Measurements from ENCODE around the gene C16orf78.

The C16orf78 gene, protein sequence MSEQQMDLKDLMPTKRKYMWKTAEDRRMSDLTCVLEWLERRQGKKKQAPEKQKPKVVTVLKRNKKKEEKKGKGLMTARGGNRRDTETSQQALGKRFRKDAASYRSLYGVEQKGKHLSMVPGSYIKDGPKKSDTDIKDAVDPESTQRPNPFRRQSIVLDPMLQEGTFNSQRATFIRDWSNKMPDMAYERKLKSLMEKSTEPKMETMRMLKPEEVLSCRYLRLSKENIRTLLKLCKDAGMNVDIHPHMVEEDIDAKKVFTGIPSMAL

DNA sequence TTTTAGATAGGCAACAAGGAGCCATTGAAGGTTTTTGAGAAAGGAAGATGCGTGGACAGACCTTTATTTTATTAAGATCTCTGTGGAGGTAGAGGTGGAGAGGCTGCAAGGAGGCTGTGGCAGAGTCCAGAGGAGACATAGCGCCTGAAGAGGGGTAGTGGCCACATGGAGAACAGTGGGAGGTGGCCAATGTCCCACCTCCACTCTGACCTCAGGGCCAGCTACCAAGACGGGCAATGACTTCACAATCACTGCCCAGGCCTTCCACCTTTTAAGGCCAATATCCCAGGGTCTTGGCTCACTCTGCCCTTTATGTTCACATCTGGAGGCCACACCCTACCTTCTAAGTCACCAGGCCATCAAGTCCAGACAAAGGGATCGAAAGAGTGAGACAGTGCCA lies at the start of gene C16orf78:
Gene C16orf78, plus strand, starts transcription at position 301 of the 400 bp plus-strand sequence. CDS start 136 bp downstream, outside the sequence.
- DNase-seq (ENCODE audit: low read depth): no peak

DNA sequence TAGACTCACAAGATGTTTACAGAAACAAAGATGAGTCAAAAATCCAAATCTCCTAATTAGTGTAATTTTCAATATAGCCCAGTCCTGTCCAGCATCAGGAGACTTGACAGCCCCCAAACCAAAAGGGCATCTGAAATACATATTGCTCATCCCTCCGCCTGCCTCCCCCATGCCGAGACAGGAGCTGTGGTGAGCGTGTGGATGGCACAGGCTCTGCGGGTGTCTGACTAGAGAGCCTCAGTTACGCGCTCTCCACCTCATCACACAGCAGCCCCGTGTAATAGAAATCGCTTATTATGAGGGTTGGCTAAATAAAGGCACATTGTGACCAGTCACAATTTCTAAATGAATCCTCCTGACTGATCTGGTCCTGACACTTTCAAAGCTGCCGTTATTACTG lies 48.9 kb upstream of the C16orf78 start:
- DNase-seq (ENCODE audit: low read depth): no peak

DNA sequence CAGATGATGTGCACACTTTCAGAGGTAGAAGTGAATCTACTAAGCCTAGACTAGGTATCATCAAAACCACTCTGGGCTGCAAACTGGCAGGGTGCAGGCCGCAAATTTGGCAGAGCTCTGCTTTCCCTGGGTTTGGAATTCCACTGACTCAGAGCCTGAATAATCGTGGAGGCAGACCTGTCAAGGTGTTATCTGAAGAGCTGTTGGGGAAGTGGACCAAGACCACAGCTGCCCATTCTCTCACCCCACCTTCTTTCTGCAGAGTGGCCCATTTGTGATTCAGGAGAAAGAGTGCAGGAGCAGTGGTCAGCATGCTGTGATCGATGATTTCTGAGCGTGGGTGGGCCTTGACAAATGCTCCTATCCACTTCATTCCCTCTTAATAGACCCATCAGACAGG lies 46.1 kb upstream of the C16orf78 start:
- DNase-seq (ENCODE audit: low read depth): no peak

DNA sequence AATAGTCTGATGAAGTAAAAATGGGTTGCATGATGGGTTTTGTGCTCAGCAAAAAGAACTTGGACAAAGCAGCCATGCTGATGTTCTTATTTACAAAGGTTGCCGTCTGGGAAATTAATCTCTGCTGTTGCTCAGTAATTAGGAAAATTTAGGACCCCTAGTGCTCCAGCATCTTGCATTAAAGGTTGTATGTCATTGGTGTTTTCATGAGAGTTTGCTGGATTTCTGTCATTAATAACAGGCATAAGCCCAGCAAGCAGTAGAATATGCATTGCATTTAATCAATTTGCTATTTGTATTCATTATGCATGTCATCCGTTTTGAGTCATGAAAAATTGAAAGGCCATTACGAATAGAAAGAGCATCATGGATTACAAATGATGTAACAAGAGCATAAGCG lies 45.3 kb upstream of the C16orf78 start:
- no peak for DNase-seq (ENCODE audit: low read depth)

DNA sequence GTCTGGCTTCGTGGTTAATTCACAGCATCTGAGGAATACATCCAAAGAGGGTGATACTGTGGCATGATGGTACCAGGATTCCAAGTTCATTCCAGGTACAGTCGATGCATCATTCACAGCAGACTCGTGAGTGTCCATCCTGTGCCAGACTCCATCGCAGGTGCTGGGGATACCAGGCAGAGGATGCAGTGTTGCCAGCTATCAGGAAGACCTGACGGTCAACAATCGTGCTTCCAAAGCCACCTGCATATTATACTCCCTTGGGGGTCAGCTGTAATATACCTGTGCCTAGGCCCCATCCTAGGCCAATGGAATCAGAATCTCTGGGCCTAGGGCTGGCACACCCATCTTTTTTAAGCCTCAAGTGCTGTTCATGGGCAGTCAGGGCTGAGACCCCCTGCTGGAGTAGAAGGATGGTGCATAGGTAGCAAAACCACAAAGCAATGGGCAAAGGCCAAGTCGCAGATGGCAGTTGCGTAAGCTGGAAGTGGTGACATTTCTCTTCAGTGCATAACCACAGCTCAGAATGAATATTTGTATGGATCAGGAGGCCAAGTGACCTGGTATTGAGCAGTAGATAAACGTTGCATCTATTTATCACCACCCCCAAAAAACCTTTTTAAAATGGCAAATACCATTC lies 42.9 kb upstream of the C16orf78 start:
- no peak for DNase-seq (ENCODE audit: low read depth)

DNA sequence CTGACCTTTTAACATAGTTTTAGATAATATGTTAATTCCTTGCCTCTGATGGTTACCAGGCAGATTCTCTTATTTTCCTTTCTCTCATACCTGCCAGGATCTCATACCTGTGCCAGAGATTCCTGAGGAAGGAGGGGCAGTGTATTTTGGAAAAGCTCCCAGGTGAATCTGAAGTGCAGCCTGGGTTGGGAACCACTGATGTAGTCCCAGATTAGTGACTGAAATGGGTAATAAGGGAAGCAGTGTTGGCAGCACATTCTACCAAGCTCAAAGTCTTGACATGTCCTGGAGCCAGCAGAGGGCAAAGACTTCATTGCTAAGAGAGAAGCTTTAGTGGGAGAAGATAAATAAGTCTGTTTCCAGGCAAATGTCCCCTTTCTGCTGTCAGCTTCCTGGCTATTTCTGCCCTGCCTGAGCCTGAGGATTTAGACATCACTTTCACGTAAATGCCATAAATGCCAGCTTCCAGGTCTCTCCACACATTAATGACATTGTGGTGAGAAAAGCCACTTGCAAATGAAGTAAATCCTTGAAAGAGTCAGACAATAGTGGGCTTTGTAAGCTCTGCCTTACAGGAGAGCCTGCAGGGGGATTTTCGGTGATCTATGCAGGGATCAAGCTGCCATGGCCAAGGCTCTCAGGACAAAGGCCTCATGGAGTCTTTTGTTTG lies 40.9 kb upstream of the C16orf78 start:
- no peak for DNase-seq (ENCODE audit: low read depth)

DNA sequence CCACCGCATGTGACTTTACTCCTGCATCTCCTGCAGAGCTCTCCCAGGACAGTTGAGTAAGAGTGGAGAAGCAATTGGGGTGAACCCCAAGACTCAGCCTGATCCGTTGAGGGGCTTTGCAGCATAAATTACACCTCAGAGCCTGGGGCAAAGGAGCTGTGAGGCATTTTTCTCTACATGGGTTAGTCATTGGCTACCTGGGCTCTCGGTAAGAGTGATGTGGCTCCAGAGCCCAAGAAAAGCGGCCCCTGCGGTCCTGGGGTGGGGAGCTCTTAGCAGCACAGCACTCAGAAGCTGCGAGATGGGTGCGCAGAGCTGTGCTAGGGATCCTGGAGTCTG lies 40.4 kb upstream of the C16orf78 start:
- no peak for DNase-seq (ENCODE audit: low read depth)

DNA sequence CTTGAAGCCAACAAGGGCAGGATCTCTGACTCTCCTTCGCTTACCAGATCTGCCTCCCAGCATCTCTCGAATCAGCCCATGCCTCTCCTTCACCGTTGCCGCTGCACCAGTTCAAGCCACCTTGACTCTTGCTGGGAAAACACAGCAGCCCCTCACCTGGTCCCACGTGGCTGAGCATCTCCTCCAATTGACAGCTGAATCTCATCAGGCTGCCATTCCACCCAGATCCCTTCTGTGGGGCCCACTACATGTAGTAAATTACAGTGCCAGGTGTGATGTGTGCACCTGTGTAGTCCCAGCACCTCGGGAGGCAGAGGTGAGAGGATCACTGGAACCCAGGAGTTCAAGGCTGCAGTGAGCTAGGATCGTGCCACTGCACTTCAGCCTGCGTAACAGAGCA lies 37.8 kb upstream of the C16orf78 start:
- no peak for DNase-seq (ENCODE audit: low read depth)

DNA sequence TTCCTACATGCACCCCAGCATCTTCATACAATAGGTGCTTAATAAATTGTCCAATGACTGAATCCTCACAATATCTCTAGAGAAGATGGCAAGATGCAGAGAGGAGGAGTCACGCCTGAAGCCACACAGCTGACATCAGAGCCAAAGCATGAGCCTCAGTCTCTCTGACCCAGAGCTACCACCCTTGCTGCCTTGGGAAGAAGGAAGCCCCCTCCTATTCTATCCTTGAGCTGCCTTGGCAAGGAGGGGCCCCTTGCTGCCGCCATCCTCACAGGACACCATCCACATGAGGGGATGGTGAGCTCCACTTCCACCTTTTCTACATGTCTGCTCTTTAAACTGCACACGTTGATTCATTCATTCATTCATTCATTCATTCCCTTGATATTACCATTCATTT lies 37.0 kb upstream of the C16orf78 start:
- no peak for DNase-seq (ENCODE audit: low read depth)

DNA sequence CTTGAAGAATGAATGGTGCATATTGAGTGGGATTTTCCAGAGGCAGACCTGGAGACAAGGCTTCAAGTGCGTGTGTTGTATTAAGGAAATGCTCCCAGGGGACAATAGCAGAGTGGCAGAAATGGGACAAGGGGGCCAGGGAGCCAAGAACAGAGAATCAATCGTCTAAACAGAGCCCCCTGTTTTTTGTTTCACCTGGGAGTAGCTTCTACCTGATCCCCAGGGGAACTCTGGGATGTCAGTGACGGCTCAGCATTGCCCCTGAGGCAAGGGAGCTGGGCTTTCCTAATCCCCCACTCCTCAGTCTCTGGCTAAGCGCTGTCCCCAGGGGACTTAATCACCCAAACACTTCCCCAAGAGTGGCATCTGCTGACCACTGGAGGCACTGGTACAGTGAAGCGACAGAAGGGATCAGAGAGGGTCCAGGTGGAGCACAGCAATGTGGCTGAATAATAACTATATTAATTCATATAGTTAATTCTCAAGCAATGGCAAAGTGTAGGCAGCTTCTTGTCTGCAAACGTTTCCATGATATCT lies 35.7 kb upstream of the C16orf78 start:
- no peak for DNase-seq (ENCODE audit: low read depth)

DNA sequence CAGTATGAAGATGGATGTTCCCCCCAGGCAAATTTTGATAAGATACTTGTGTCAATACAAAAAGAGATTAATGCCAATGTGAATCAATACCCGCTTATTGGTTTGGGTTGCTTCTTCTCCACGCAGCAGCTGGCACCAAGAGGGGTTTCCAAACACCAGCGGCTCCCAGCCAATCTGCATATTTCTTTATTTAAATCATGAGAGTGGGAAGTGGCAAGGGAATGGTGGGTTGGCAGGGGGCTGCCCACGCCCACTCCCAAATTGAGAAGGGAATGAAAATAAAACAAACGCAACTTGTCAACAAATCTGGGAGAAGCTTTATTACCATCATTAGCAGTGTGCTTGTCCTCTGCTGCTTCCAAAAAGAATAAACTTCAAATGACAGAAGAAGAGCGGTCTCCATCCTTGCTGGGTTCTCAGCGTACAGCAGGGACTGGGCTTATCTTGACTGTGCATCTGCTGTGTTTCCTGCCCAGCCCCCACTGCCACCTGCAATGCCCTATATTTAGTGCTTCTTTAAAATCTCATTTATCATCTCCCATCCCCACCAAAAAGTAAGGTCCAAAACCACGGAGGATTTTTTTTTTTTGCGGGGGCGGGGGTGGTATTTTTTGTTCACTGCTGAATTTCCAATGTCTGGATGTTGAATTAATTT lies 34.9 kb upstream of the C16orf78 start:
- no peak for DNase-seq (ENCODE audit: low read depth)

DNA sequence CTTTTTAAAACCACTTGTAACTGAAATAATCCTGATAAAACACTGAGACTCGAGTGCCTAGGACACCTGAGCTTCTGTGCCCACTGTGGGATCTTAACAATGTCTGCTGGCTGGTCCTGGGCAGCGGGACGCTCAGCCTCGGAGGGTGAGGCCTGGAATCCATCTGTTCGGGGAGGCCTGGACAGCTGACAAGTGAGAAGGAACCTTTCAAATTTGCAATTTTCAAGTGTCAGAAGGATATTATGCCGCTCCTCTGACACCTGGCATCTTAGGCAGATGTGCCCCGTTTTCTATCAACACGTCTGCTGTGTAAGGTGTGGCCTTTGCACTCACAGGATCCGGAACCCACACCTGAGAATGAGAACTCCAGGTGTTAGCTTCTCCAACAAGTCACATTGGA lies 33.1 kb upstream of the C16orf78 start:
- no peak for DNase-seq (ENCODE audit: low read depth)

DNA sequence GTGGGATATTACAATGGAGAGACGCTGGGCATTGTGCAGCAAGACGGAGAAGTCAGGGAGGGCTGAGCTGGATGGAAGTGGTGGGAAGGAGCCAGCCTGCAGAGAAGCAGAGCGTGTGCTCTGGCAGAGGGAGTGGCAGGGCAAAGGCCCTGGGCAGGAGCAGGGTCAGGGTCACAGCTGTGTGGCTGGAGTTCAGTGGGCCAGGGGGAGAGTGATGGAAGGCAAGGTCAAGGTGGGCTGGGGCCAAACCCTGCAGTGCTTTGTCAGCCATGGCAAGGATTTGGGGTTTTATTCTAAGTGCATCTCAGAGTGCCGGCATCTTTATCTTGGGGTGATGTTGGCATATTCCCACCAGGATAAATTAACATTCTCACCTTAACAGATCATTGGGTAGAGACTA lies 31.9 kb upstream of the C16orf78 start:
- DNase-seq (ENCODE audit: low read depth): no peak

DNA sequence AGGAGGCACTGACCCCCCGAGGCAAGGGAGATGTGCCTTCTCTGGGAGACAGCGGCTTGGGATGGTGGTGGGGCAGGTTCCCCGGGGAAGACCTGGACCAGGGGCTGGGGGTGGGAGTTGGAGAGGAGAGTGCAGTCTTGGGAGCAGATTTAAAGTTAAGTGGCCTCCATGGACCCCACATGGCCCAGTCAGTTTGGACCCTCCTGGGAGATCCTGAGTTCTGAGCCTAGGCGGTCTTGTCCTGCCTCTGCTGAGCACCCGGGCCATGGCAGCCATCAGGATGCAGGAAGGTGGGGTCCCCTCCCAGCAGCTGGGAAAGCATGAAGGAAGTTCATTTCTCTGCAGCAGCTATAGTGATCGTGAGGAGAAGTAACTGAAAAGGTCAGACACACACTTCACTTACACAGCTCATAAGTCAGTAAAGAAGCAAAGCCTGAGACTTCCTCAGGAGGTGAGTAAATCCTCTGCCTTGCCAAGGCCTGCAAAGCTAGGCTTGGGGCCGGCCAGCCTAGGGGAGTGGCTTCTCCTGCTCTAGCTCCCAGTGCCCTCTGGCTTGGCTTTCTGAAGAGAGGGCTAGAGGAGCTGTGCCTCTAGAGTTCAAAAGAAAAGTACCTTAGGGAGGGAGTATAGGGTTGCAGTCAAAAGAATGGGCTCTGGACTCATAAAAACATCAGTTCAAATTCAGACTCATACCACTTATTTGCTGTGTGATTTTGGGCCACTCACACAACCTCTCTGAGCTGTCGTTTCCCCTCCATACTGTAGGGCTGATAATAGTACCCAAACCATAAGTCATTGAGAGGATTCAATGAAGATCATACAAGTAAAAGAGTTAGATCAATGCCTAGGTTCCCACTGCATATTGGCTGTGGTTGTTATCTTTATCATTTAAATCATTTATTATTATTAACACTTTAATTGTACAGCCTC lies 31.0 kb upstream of the C16orf78 start:
- no peak for DNase-seq (ENCODE audit: low read depth)

DNA sequence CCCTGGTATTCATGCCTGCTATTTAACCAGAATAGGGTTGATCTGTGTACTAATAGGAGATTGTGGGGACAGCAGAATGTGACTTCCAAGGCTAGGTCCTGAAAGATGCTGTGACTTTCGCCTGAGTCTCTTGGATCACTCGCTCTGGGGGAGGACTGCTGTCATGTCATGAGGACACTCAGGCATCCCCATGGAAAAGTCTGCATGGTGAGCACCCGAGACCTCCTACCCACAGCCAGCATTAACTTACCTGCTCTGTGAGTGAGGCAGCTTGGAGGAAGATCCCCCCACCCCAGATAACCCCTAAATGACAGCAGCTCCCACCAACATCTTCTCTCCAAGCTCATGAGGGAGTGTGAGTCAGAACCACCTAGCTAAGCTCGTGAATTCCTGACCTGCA lies 30.3 kb upstream of the C16orf78 start:
- no peak for DNase-seq (ENCODE audit: low read depth)

DNA sequence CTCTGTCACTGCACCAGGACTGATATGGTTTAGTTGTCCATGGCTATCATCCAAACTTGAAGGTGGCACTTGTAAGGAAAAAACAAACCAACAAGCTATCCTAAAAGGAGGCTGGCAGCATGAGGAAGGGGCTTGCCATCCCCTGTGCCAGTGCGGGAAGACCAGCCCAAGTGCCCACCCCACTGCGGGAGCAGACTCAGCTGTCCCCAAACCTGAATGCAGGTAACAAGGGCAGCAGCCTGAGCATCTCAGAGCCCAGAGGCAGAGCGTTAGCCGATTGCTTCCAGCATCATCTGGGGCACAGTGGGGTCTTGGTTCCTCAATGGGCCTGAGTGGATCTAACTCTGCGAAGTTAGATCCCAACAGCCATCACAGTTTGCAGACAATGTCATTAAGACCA lies 29.2 kb upstream of the C16orf78 start:
- no peak for DNase-seq (ENCODE audit: low read depth)

DNA sequence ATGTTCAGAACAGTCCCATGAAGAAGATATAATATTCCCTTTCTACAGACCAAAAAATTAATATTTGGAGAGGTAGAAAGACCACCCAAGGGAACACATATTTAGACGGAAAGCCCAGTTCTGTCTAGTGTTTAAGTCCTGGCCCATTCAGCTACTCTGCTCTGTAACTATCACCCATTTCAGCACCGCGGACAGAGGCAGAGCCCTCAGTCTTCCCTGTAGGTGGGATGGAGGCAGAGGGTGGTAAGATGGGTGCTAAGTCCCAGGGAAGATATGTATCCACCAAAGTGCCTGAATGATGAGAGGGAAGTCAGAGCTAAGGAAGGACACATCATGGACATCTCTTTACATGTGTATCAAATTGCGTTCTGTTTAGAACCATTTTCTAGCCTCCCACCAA lies 27.8 kb upstream of the C16orf78 start:
- no peak for DNase-seq (ENCODE audit: low read depth)

DNA sequence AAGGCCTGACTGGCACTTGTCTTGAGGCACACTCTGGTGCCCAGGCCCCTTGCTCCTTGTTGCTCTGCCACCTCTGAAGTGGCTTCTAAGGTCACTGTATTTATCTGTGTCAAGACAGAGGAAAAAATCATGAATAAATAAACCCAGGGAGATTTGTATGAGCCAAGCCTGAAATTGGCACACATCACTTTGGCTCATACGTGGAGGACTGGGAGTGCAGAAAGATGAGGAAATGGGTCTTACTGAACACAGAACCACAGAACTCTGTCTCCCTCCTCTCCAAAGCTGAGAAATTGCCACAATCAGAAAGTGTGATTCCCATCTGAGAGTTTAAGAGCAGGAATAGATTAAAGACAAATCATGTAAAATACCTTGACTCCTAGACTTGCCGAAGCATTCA lies 27.1 kb upstream of the C16orf78 start:
- DNase-seq (ENCODE audit: low read depth): no peak

DNA sequence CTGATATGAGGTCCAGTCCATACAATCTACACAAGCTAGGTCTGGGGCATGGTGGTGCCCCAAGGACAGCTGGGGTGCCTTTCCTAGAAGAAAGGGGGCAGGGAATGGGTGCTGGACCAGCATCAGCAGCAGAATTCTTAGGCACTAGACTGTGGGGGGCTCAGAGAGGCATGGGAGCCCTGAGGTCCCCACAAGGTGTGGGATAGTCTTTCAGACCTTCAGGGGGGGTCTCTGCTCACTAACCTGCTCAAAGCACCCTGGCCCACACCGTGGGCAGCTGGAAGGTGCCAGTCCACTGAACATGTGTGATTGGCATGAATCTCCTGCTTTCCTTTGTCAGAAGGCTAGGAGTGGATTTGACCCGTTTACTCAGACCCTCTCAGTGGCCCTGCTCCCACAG lies 26.1 kb upstream of the C16orf78 start:
- DNase-seq (ENCODE audit: low read depth): no peak

DNA sequence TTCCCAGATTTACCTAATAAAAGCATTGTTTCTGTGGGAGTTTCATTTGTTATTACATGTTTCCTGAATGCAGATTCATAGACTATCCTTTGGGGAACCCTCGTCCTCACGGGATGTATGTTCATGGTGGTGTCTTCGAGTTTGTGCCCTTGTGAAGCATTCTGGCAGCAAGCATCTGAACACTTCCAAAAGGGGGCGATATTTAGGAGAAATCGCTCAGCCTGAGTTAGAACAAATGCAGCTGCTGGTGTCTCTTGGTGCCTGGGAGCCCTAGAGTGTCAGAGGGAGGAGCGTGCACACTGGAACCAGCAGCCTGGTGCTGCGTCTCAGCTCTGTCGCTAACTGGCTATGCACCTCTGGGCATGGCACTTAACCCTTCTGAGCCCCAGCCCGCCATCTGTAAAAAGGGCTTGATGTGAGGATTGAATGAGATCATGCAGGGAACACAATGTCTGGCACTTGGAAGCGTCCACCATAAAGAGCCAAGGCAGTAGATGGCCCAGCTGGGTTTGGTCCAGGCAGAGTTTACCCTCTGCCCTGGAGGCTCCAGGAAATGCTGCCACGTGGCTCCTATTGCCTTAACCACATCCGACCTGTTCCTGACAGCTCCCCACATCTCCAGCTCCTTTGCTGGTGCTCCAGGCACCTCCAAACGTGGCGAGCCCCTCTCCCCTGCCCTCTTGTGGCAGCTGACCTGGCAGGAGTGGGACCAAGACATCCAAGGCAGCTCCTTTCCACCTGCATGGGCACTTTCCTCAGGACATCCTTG lies 25.0 kb upstream of the C16orf78 start:
- DNase-seq (ENCODE audit: low read depth): no peak

Measured in fibroblast of the conjunctiva (primary cell).